Renal cortex interstitium (tissue), 11 donors: ENCODE results near the gene KRTAP10-3. TPM values are rescaled to one million over a fixed set of nuclear protein-coding genes. Genes with fewer than 3 reads are reported as not detected.
"Not testable (repeated sequence)": the region's sequence is repeated elsewhere in the genome, so short reads cannot be mapped to it uniquely, and the experiment has no call there.

Experiments used
- DNase-seq, 11 donors: peaks; one replicate each; pipeline ENCODE4 v3.0.0-alpha.2; 2013; ENCODE audit warnings: low read depth in 9 of 11, low spot score in 4 of 11; ENCODE audit errors: extremely low read depth in 1 of 11
- polyA plus RNA-seq, 3 donors: library from polyadenylated mRNA; unstranded; fragments of 120-200 nt; gene quantifications; one replicate each; pipeline ENCODE4 v1.2.1, GENCODE V29; 2013; ENCODE audit not compliant: insufficient read length in 3 of 3

KRTAP10-3 gene
- polyA plus RNA-seq, 3 donors, result not detected

DNA sequence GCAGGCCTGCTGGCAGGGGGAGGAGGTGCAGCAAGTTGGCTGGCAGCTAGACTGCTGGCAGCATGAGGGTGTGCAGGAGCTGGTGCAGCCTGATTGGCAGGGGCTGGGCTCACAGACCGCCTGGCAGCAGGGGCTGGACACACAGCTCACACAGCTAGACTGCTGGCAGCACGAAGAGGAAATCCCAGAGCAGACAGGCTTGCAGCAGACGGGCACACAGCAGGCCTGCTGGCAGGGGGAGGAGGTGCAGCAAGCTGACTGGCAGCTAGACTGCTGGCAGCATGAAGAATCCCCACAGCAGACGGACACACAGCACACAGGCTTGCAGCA lies 33.2 kb upstream of the KRTAP10-3 start:
- not testable (repeated sequence) for DNase-seq

DNA sequence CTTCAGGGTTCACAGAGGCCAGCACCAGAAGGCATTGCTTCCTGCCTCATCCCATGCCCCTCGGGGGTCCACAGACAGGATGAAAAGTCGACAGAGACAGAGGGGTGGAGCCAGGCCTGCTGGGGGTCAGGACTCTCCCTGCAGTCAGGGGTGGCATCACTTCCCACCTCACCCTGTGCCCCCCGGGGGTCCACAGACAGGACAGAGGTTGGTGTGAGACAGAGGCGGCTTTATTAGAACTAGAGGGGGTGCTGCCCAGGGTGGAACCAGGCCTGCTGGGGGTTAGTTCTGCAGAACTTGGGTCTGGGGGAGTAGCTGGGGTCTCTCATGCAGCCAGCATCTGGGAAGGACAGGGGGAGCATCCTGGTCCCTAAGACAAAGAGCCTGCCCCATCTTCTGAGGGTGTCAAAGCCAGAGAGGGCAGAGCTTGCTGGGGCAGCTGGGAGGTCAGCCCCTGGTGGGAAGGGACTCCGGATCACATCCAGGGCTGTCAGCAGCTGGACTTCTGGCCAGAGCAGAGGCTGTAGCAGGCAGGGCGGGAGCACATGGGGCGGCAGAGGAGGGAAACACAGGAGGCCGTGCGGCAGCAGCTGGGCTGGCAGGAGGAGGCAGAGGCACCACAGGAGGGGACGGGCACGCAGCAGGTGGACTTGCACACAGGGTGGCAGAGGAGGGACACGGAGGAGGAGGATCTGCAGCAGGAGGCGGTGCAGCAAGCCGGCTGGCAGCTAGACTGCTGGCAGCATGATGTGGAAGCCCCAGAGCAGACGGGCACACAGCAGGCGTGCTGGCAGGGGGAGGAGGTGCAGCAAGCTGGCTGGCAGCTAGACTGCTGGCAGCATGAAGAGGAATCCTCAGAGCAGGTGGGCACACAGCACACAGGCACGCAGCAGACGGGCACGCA lies 32.6 kb upstream of the KRTAP10-3 start:
- not testable (repeated sequence) for DNase-seq

DNA sequence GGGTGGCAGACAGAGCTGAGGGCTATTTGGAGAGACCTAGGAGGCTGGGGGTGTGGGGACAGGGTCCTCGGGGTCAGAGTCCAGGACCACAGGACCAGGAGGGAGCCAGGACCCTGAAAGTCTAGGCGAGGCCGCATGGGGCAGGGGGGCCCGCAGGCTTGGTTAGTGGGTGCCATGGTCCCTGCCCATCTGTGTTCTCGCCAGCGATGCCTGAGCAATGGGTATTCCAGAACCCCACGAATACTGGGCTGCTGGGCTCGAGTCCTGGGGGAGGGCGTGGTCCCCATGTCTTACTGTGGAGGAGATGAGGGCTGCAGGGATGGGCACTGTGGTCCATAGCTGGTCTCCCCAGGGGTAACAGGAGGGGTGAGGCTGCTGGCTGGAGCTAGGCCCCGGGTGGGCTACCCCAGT lies 31.7 kb upstream of the KRTAP10-3 start:
- no peak for DNase-seq

DNA sequence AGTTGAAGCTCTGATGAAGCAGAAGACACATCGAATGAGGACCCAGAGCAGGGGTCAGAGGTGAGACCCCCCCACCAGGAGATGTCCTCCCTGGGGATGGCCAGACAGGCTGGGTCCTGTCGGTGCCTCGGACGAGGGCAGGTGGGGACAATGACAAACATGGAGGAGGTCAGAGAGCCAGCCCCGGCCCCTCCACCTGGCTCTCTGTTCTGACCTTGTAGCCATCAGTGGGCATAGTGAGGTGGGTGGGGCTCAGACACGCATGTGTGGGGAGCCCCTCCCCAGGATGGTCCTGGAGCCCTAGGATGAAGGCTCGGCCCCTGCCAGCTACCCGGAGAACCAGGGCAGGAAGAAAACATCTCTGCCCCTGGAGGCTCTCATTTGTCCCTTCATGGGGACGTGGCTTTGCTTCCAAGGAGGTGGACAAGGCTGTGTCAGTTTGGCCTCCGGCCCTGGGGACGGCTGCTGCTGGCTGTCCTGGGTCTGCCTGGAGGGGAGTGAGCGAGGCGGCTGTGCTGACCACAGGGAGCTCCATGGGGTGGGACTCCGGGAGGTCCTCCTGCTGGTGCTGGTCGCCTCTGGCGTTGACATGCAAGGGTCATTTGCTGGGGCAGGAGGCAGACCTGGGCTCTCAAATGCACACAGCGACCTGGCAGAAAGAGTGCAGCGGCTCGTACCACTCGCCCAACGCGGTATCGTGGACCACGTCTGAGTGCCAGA lies 31.2 kb upstream of the KRTAP10-3 start:
- DNase-seq, result no peak

DNA sequence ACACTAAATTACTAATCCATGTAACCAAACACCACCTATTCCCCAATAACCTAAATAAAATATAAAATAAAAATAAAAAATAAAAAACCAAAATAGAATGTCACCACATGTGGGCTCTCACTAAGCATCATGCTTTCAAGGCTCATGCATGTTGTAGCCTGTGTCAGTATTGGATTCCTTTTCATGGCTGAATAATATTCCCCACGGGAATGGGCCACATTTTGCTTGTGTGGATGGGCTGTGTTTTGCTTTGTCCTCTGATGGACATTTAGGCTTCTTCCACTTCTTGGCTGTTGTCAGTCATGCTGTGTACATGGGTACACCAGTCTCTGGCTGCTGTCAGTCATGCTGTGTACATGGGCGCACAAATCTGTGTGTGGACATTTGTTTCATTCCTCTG lies 30.5 kb upstream of the KRTAP10-3 start:
- no peak for DNase-seq

DNA sequence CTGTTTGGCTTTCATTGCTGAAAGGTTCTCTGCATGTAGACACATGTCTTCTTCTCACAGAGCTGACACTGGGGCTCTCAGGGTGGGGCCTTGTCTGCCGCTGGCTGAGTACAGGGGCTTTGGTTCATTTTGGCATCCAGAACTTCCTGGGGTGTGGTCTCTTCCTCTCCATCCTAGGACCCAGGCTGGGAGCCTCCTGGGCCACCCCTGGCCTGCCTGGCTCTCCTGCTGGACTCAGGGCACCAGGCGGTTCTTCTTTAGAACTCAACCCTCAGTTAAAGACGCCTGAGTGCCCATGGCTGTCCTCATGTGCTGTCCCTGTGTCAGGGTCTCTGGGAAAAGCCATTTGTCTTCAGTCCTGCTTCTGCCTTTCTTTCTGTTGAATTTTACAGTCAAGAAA lies 27.3 kb upstream of the KRTAP10-3 start:
- no peak for DNase-seq

DNA sequence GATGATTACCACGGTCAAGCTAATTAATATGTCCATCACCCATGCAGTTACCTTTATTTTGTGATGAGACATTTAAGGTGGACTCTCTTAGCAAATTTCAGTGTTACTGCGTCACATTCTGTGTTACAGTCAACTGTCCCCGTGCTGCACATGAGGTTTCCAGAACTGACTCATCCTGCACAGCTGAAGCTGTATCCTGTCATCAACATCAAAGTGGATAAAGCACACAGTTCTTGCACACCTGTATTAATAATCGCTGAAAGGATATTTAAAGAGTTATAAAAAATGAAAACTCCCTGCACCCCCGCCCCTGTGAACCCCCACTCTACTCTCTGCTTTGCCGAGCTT lies 25.2 kb upstream of the KRTAP10-3 start:
- DNase-seq, result no peak

DNA sequence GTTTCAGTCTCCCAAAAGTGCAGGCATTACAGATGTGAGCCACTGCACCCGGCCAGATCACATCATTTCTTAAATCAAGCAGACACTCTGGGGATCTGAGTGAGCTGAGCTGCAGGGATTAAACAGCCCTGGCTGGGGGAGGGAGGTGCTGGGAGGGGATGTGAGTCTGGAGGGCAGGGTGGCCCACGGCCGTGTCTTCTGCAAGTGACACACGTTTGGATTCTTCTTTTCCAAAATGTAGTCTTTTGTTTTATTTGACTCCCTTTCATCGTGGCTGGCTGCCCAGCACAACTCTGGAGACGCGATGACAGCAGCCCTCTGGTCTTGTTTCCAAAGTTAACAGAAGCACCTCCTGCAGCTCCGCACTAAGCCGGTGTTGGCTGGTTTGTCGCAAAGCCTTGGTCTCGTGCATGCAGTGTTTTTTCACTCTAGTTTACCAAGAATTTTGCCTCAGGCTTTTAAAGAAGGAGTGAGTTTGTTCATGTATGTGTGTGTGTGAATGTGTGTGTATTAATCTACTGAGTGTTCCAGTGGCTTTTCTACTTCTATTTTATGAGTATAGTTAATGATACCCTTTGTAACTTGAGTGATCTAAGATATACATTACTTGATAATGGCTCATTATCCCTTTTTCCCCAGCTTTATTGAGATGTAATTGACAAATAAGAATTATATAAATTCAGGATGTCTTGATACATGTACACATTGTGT lies 24.6 kb upstream of the KRTAP10-3 start:
- DNase-seq, result peak in 7 of 11 donors; percentile 12 to 34 (median 24)

DNA sequence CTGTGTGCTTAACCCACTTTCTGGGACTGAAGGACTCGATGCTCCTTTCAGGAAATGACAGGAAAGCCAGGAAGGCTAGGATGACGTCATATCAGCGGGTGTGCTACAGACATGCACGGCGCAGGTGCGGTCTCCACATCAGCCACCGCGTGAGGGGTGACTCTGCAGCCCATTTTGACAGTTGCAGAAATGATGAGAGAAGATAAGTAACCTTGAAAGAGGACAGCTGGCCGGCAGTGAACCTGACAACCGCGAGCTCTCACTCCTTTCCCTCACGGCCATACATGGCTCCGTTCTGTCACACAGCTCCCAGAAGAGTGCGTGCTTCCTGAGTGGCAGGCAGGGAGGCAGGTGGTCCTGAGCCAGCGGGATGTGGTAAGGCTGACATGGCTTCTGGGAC lies 23.5 kb upstream of the KRTAP10-3 start:
- DNase-seq, result no peak

DNA sequence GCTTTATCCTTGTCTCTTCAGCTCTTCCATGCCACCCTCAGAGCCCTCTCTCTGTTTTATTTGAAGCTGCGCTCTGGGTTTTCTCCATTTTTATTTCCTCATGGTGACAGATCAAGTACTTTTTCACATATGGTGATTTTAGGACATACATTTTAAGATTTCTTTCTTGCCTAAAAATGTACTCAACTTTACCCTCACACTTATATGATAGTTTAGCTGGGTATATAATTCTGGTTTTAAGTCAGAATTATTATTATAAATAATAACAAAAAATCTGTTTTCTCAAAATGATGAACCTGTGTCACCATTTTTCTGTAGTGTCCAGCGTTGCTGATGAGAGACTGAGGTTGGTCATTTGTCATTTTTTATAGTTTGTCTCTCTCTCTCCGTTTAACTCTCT lies 22.6 kb upstream of the KRTAP10-3 start:
- no peak for DNase-seq

DNA sequence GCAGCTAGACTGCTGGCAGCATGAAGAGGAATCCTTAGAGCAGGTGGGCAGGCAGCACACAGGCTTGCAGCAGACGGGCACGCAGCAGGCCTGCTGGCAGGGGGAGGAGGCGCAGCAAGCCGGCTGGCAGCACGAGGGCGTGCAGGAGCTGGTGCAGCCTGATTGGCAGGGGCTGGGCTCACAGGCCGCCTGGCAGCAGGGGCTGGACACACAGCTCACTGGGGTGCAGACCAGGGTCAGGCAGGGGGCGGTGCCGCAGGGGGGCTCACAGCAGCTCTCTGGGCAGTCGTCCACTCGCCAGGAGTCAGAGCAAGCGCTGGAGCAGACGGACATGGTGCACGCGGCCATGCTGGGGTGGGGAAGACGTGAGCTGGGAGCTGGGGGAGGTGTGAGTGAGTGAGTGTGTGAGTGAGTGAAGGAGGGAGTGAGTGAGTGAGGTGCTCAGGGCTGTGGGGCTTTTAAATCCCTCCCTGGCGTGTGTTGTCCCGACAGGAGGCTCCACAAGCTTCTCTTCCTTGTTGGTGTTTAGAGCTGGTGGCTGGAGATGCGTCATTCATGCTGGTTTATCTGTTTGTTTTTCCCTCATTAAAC lies 21.7 kb upstream of the KRTAP10-3 start, which contains the start of gene KRTAP10-5:
KRTAP10-5 (minus strand) TSS at position 374 of the 591 bp plus-strand sequence; CDS start at position 348, 26 bp downstream.
- not testable (repeated sequence) for DNase-seq

DNA sequence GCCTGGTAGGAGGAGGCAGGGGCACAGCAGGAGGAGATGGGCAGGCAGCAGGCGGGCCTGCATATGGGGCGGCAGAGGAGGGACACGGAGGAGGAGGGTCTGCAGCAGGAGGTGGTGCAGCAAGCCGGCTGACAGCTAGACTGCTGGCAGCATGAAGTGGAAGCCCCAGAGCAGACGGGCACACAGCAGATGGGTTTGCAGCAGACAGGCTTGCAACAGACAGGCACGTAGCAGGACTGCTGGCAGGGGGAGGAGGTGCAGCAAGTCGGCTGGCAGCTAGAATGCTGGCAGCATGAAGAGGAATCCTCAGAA lies 21.2 kb upstream of the KRTAP10-3 start:
- no peak for DNase-seq

DNA sequence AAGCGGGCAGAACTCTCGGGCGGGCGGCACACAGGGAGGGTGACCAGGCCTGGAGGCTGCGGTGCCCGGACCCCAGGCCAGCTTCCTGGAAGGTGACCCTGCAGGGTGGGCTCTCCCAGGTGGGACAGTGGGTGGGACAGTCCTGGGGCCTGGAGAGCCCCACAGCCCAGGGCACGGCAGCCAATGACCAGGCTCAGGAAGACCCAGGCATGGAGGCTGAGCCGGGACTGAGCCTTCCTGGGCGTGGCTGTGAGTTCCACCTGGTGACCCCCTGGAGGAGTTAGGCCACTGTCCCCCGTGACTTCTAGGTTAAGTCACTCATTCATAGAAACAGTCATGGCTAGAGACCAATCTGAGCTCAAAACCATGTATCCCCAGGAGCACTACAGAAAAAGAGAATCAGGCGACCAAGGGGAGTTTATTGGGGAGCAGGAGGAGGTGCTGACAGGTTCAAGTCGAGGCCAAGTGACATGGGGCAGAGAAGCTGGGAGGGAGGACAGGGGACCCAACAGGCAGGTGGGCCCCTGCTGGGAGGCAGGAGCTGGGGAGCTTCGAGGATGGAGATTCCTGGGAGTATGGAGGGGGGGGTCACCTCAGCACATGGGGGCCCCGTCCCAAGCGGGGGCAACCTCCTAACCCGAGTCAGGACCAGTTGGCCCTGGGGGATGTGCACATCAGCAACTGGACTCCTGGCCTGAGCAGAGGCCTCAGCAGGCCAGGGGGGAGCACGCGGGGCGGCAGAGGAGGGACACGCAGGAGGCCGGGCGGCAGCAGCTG lies 20.6 kb upstream of the KRTAP10-3 start:
- DNase-seq, result no peak

DNA sequence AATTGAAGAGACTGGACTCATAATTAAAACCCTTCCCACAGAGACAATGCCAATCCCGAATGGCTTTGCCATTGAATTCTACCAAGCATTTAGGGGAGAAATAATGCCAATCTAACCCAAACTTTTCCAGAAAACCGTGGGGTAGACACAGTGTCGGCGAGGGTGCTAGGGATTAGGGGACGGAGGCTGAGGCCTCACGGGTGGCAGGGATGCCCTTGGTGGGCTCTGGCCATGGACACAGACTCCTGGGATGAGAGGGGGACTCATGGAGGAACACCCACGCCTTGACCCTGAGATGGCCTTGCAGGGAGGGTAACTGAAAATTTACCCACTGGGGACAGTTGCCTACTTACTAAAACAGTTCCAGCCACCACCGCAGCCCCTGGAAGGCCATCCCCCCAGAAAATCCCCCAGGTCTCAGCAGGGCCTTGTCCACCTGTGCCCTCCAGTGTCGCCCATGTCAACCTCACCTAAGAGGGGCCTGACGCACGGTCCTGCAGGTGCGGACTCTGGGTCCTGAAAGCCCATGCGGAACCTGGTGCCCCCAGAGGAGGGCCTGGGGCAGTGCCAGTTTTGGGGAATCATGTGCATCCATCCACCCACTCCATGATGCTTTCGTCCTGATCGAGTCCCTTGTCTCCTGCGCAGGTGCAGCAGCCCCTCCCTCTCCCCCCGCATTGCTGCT lies 19.9 kb upstream of the KRTAP10-3 start:
- DNase-seq, result no peak

DNA sequence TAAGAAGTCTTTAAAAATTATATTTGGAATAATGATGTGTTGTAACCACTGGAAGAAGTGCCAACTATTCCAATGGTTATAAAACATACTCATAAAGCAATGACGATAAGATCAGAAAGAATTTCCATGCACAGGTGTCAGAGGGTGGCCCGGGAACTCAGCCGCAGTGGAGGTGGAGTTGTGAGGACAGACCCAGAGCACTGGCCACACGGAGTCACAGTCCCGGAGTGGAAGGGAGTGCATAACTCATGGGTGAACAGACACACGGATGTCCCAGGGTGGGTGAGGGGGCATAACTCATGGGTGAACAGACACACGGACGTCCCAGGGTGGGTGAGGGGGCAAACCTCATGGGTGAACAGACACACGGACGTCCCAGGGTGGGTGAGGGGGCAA lies 17.4 kb upstream of the KRTAP10-3 start:
- DNase-seq, result no peak

DNA sequence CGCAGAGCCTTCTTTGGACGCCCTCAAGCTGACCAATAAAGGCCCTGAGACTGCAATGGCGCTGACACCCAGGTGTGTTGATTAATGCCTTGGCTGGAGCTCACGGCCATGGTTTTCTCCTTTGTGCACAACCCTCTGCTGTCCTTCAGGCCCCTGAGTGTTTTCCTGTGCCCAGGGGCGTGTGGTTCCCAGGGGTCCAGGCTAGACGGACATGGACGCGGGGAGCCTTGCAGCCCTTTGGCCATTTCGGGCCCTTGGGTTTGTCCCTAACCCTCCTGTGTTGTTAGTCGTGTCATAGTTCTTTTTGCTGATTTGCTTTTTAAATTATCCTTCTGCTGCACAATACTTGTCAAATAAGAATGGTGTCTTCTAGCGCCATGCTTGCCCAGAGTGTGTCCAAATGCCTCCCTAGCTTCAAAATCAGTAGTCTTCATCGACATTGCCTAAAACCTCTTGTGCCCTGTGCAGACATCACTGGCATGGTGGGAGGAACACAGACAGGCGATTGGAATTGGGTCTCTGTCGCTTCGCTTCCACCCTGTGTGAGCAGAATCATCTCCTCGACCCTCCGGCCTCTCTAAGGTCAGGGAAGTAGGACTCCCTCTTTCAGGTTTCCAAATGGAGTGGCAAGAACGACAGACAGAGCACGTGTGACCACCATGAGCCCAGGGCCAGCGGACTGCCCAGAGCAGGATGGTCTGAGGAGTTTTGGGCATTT lies 16.9 kb upstream of the KRTAP10-3 start:
- DNase-seq, result no peak

DNA sequence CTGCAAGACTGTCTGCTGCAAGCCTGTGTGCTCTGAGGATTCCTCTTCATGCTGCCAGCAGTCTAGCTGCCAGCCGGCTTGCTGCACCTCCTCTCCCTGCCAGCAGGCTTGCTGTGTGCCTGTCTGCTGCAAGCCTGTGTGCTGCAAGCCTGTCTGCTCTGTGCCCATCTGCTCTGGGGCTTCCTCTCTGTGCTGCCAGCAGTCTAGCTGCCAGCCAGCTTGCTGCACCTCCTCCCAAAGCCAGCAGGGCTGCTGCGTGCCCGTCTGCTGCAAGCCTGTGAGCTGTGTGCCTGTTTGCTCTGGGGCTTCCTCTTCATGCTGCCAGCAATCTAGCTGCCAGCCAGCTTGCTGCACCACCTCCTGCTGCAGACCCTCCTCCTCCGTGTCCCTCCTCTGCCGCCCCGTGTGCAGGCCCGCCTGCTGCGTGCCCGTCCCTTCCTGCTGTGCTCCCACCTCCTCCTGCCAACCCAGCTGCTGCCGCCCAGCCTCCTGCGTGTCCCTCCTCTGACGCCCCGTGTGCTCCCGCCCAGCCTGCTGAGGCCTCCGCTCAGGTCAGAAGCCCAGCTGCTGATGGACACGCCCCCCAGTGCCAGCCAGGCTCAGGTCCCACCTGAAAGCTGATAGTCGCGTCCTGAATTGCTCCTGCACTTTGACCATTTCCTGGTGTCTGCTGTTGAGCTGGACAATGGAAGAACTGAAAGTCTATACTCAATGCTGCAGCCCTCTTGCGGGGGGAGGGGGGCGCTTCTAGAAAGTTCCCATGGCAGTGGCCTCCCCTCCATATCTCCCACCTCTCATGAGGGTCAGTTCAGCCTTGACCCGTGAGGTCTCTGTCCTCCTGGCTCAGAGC lies 16.1 kb upstream of the KRTAP10-3 start:
- DNase-seq, result peak in 1 of 11 donors; percentile 8
